K562 (cell line): ENCODE data around the gene SETD3. TPM values are rescaled to one million over a fixed set of nuclear protein-coding genes. Genes with fewer than 3 reads are reported as not detected.

Source experiments
- ATAC-seq: fragments of 200-7000 bp; cut with Tn5 transposase; 3 replicates; pipeline ENCODE4 v1.9.1; 2020; ENCODE audit warnings: moderate library complexity
- BruUV-seq: library from RNA; stranded (reverse); fragments of 400-500 nt; replicated peaks from 2 replicates; lab custom pipeline; 2021; lab: Mats Ljungman, UMichigan
- CTCF ChIA-PET: fragments of 300-600 bp; formaldehyde crosslinking; extraction: SDS; loops from one replicate; lab custom pipeline; 2021; ENCODE audit warnings: low intra/inter-chr PET ratio; lab: Yijun Ruan, JAX
- POLR2A ChIA-PET: fragments of 300-600, 350-650 bp; sonication (Branson Sonifier 250); formaldehyde crosslinking; extraction: SDS; loops from one replicate; lab custom pipeline; 2021; ENCODE audit warnings: antibody characterized with exemption, inconsistent platforms; lab: Yijun Ruan, JAX
- DNase-seq, 4 experiments: peaks; one replicate each; pipeline versions ENCODE4 v3.0.0 to v3.0.0-alpha.2; 2011 to 2018; ENCODE audit warnings: low spot score in 3 of 4, mixed read lengths in 3 of 4; ENCODE audit errors: extremely low read depth in 1 of 4
- FAIRE-seq: peaks from 2 replicates; lab custom pipeline; 2011; peaks lifted over from hg19 to GRCh38; lab: Jason Lieb, UNC
- H2AFZ ChIP-seq: 2 replicates; pipeline ENCODE4 v1.6.0; 2011; ENCODE audit warnings: low read depth, low read length, control low read depth, inconsistent platforms
- H3K27ac ChIP-seq: fragments of 200-600 bp; 3 replicates; pipeline ENCODE4 v1.8.0; 2011; ENCODE audit warnings: low read depth, mild to moderate bottlenecking, control low read depth, inconsistent platforms, low read length, moderate library complexity, mixed read lengths; ENCODE audit errors: extremely low read depth
- H3K27me3 ChIP-seq, 2 experiments: fragments of 300-600 bp in 1 of 2; 2 replicates in 1 of 2; 3 replicates in 1 of 2; pipeline versions ENCODE4 v1.6.0 to v1.8.0; 2011; ENCODE audit warnings: inconsistent platforms in 2 of 2, low read length in 2 of 2, mild to moderate bottlenecking in 1 of 2, mixed read lengths in 1 of 2, moderate library complexity in 1 of 2; ENCODE audit not compliant: control insufficient read depth in 2 of 2, insufficient read depth in 2 of 2
- H3K36me3 ChIP-seq: fragments of 300-600 bp; 3 replicates; pipeline ENCODE4 v1.8.0; 2011; ENCODE audit warnings: mild to moderate bottlenecking, low read length, inconsistent platforms; ENCODE audit not compliant: control insufficient read depth, insufficient read depth
- H3K4me1 ChIP-seq, 2 experiments: fragments of 200-600 bp in 1 of 2; replicated peaks in 1 of 2; 2 replicates in 1 of 2; 3 replicates in 1 of 2; pipeline versions ENCODE4 v1.5.1 to v1.8.0; 2011; ENCODE audit warnings: inconsistent platforms in 2 of 2, low read length in 2 of 2, mild to moderate bottlenecking in 1 of 2, mixed read lengths in 1 of 2, moderate library complexity in 1 of 2; ENCODE audit not compliant: control insufficient read depth in 2 of 2, insufficient read depth in 2 of 2
- H3K4me2 ChIP-seq: 2 replicates; pipeline ENCODE4 v1.6.1; 2011; ENCODE audit warnings: low read length, control low read depth, inconsistent platforms, mixed read lengths; ENCODE audit not compliant: insufficient read depth
- H3K4me3 ChIP-seq: fragments of 200-600 bp; sonication (generic), shearing (Covaris generic); 2 replicates; pipeline ENCODE4 v1.5.1; 2016; ENCODE audit warnings: control low read depth, inconsistent platforms
- H3K79me2 ChIP-seq: fragments of 200-600 bp; 3 replicates; pipeline ENCODE4 v1.8.0; 2011; ENCODE audit warnings: low read length, inconsistent platforms; ENCODE audit not compliant: control insufficient read depth, insufficient read depth
- H3K9ac ChIP-seq, 2 experiments: 2 replicates each; pipeline versions ENCODE4 v1.6.0 to v1.6.1; 2011; ENCODE audit warnings: low read depth in 2 of 2, low read length in 2 of 2, control low read depth in 1 of 2, inconsistent platforms in 1 of 2, mild to moderate bottlenecking in 1 of 2, mixed read lengths in 1 of 2; ENCODE audit not compliant: insufficient read depth in 1 of 2
- H3K9me1 ChIP-seq: one replicate; pipeline ENCODE4 v1.6.0; 2011; ENCODE audit warnings: inconsistent platforms, mild to moderate bottlenecking, low read length, moderate library complexity; ENCODE audit not compliant: control insufficient read depth, insufficient read depth
- H3K9me3 ChIP-seq: replicated peaks from 2 replicates; pipeline ENCODE4 v1.5.1; 2011; ENCODE audit warnings: low read depth, low read length, inconsistent platforms; ENCODE audit not compliant: control insufficient read depth, insufficient read depth
- H4K20me1 ChIP-seq: replicated peaks from 2 replicates; pipeline ENCODE4 v1.6.1; 2011; ENCODE audit warnings: low read length, inconsistent platforms, mixed read lengths; ENCODE audit not compliant: control insufficient read depth, insufficient read depth
- ADNP ChIP-seq: fragments of 200-800 bp; sonication (Bioruptor generic); IDR thresholded peaks from 2 replicates; pipeline ENCODE4 v1.6.1; 2016; ENCODE audit warnings: missing genetic modification characterization, missing compliant biosample characterization
- ARID1B ChIP-seq: fragments of 450-650 bp; IDR thresholded peaks from 2 replicates; pipeline ENCODE4 v1.6.1; 2016; ENCODE audit warnings: antibody characterized with exemption, mild to moderate bottlenecking, inconsistent platforms
- ARID2 ChIP-seq: fragments of 450-650 bp; IDR thresholded peaks from 2 replicates; pipeline ENCODE4 v1.6.1; 2017; ENCODE audit warnings: antibody characterized with exemption, mild to moderate bottlenecking
- CHD1 ChIP-seq: fragments of 200-600 bp; sonication (generic); IDR thresholded peaks from one replicate; pipeline ENCODE4 v1.6.1; 2012; ENCODE audit warnings: mild to moderate bottlenecking, moderate library complexity, low read length, inconsistent platforms
- CLOCK ChIP-seq: fragments of 250-450 bp; sonication (Bioruptor Pico); IDR thresholded peaks from 2 replicates; pipeline ENCODE4 v1.4.0; 2020; ENCODE audit warnings: mild to moderate bottlenecking, moderate library complexity, borderline replicate concordance
- DLX4 ChIP-seq: fragments of 250-450 bp; sonication (Bioruptor Pico); IDR thresholded peaks from 2 replicates; pipeline ENCODE4 v1.6.1; 2021; ENCODE audit warnings: mild to moderate bottlenecking
- FOXP1 ChIP-seq: sonication (generic); formaldehyde crosslinking; IDR thresholded peaks from 2 replicates; pipeline ENCODE4 v1.8.0; 2022; ENCODE audit warnings: mild to moderate bottlenecking, missing genetic modification reagents
- HDAC1 ChIP-seq, 2 experiments: fragments of 450-650 bp; IDR thresholded peaks; 2 replicates each; pipeline ENCODE4 v1.6.1; 2016 to 2017; ENCODE audit warnings: inconsistent platforms in 1 of 2, mild to moderate bottlenecking in 1 of 2, moderate library complexity in 1 of 2
- HDAC2 ChIP-seq: fragments of 450-650 bp; IDR thresholded peaks from 2 replicates; pipeline ENCODE4 v1.6.1; 2016; ENCODE audit warnings: mild to moderate bottlenecking
- MED1 ChIP-seq: sonication (generic); formaldehyde crosslinking; IDR thresholded peaks from 2 replicates; pipeline ENCODE4 v1.8.1; 2023; ENCODE audit warnings: missing genetic modification reagents, borderline replicate concordance
- NCOR1 ChIP-seq: fragments of 450-650 bp; IDR thresholded peaks from 2 replicates; pipeline ENCODE4 v1.6.1; 2016; ENCODE audit warnings: mild to moderate bottlenecking, moderate library complexity
- PCBP2 ChIP-seq: fragments of 200-400 bp; formaldehyde crosslinking; IDR thresholded peaks from 2 replicates; pipeline ENCODE4 v1.6.1; 2018; ENCODE audit warnings: low read length, low read depth, mild to moderate bottlenecking, moderate library complexity; ENCODE audit not compliant: poor library complexity, severe bottlenecking
- RFX1 ChIP-seq: fragments of 450-650 bp; IDR thresholded peaks from 2 replicates; pipeline ENCODE4 v1.6.1; 2016; ENCODE audit warnings: mild to moderate bottlenecking, moderate library complexity
- SIRT6 ChIP-seq: IDR thresholded peaks from one replicate; pipeline ENCODE4 v1.6.1; 2012; ENCODE audit warnings: low read depth, mild to moderate bottlenecking, control low read depth, inconsistent platforms, low read length, moderate library complexity
- TAL1 ChIP-seq: fragments of 450-650 bp; IDR thresholded peaks from 2 replicates; pipeline ENCODE4 v1.6.1; 2016; ENCODE audit warnings: mild to moderate bottlenecking
- ZNF655 ChIP-seq: fragments of 250-450 bp; sonication (Bioruptor Pico); IDR thresholded peaks from 2 replicates; pipeline ENCODE4 v1.5.0; 2021
- WGBS: fragments of 100-300 bp; shearing (Covaris generic); methylation state at CpG from one replicate; pipeline ENCODE4 v1.1.6; 2016; ENCODE audit warnings: low coverage, mixed read lengths; ENCODE audit not compliant: insufficient coverage; ENCODE audit errors: missing lambda C conversion rate; 5-methylcytosine and 5-hydroxymethylcytosine counted together
- in situ Hi-C: fragments of 300-500 bp; cut with MboI; formaldehyde crosslinking; loops from 4 replicates; pipeline ENCODE4 v1.15.0; 2018; ENCODE audit warnings: inconsistent platforms, mixed read lengths
- intact Hi-C: fragments of 100-400 bp; cut with micrococcal nuclease; formaldehyde crosslinking; loops from 2 replicates; pipeline ENCODE4 v1.14.2; 2022
- polyA plus RNA-seq, 8 experiments: library from polyadenylated mRNA; depleted of rRNA in 4 of 8; stranded (reverse) in 5 of 8; unstranded in 3 of 8; fragments of >200 nt; fragmentation: Nextera tagmentation in 2 of 8; fragmentation: Illumina TruSeq in 1 of 8; extraction: Ambion mirVana in 2 of 8; extraction: Trizol in 1 of 8; gene quantifications; 2 replicates each; pipeline versions ENCODE4 v1.2.1 to v1.2.3, GENCODE V29; 2011 to 2014; ENCODE audit warnings: inconsistent platforms in 1 of 8, missing spikeins in 1 of 8
- total RNA-seq, 7 experiments: library from RNA; depleted of rRNA in 6 of 7; stranded (reverse); fragments of >200 nt in 6 of 7; fragmentation: Illumina TruSeq in 2 of 7; extraction: Trizol in 2 of 7; gene quantifications; 2 replicates each; pipeline versions ENCODE4 v1.2.1 to v1.2.3, GENCODE V29; 2011 to 2021; ENCODE audit warnings: low replicate concordance in 1 of 7

SETD3 gene
- total and polyA plus RNA-seq, 9 of the 15 experiments (the other 6 are each of a cell fraction or from before 2014, with no cell fraction given) = 8.5 to 35.9 (median 26.5) TPM

GRCh38 chr14:99452968-99453367, 27.7 kb downstream of the SETD3 start (continued):
- TF ChIP-seq CLOCK (CRISPR knock-in tag) (no peak), PCBP2 (no peak), SIRT6 (no peak)

GRCh38 chr14:99451234-99451633, 29.4 kb downstream of the SETD3 start:
- WGBS = 88% methylated on average over 4 of the region's 5 CpGs
- in situ Hi-C loops = no loop called here
- TF ChIP-seq ARID1B (no peak), CHD1 (no peak), HDAC2 (no peak), ARID2 (no peak), FOXP1 (no peak), DLX4 (CRISPR knock-in tag) (no peak), NCOR1 (no peak), RFX1 (no peak), ZNF655 (CRISPR knock-in tag) (no peak), TAL1 (no peak), HDAC1 (IDR thresholded peaks at IDR 0.05) (no peak), ADNP (tag) (no peak), MED1 (no peak)

More at GRCh38 chr14:99451234-99451633, 29.4 kb downstream of the SETD3 start:
- FAIRE-seq = no peak
- DNase-seq = no peak
- no peaks in the 10 kb centered on the region for H3K9me3 ChIP-seq
- intact Hi-C loops = no loop called here
- BruUV-seq = no TSS peak
- ChIA-PET POLR2A (interaction anchor here (1.0 to 1.5 kb wide), 2 partner anchors 10 to 15 kb away, joined by 4 read pairs; no protein-coding TSS in a partner anchor), CTCF (no interaction called here)
- no peaks in the 10 kb centered on the region for H3K9me1 ChIP-seq
- peaks cover 6% of the 10 kb centered on the region; the same call in 1 of the 2 replicates for H4K20me1 ChIP-seq
- H3K27ac ChIP-seq = no peak overlapping the region
- peaks cover 40% of the 10 kb centered on the region; the same call in 2 of the 3 replicates for H3K36me3 ChIP-seq
- no peaks in the 10 kb centered on the region for H3K27me3 ChIP-seq
- no peak overlapping the region for H3K4me2 ChIP-seq
- peaks cover 8 to 10% of the 10 kb centered on the region in 2 experiments; a peak in 3 of 5 replicates for H3K4me1 ChIP-seq
- no peak overlapping the region for H2AFZ ChIP-seq
- H3K4me3 ChIP-seq = no peak overlapping the region
- H3K9ac ChIP-seq = no peak overlapping the region
- no peak for ATAC-seq
- no peaks in the 10 kb centered on the region for H3K79me2 ChIP-seq
